K562 (cell line): Measurements from ENCODE around the gene TMEM203. TPM values are rescaled to one million over a fixed set of nuclear protein-coding genes. Genes with fewer than 3 reads are reported as not detected.

Experiments
- ATAC-seq: fragments of 200-7000 bp; cut with Tn5 transposase; 3 replicates; pipeline ENCODE4 v1.9.1; 2020; ENCODE audit warnings: moderate library complexity
- BruUV-seq: library from RNA; stranded (reverse); fragments of 400-500 nt; replicated peaks from 2 replicates; lab custom pipeline; 2021; lab: Mats Ljungman, UMichigan
- CTCF ChIA-PET: fragments of 300-600 bp; formaldehyde crosslinking; extraction: SDS; loops from one replicate; lab custom pipeline; 2021; ENCODE audit warnings: low intra/inter-chr PET ratio; lab: Yijun Ruan, JAX
- POLR2A ChIA-PET: fragments of 300-600, 350-650 bp; sonication (Branson Sonifier 250); formaldehyde crosslinking; extraction: SDS; loops from one replicate; lab custom pipeline; 2021; ENCODE audit warnings: antibody characterized with exemption, inconsistent platforms; lab: Yijun Ruan, JAX
- DNase-seq, 4 experiments: peaks; one replicate each; pipeline versions ENCODE4 v3.0.0 to v3.0.0-alpha.2; 2011 to 2018; ENCODE audit warnings: low spot score in 3 of 4, mixed read lengths in 3 of 4; ENCODE audit errors: extremely low read depth in 1 of 4
- FAIRE-seq: peaks from 2 replicates; lab custom pipeline; 2011; peaks lifted over from hg19 to GRCh38; lab: Jason Lieb, UNC
- H2AFZ ChIP-seq: 2 replicates; pipeline ENCODE4 v1.6.0; 2011; ENCODE audit warnings: low read depth, low read length, control low read depth, inconsistent platforms
- H3K27ac ChIP-seq: fragments of 200-600 bp; 3 replicates; pipeline ENCODE4 v1.8.0; 2011; ENCODE audit warnings: low read depth, mild to moderate bottlenecking, control low read depth, inconsistent platforms, low read length, moderate library complexity, mixed read lengths; ENCODE audit errors: extremely low read depth
- H3K27me3 ChIP-seq, 2 experiments: fragments of 300-600 bp in 1 of 2; 2 replicates in 1 of 2; 3 replicates in 1 of 2; pipeline versions ENCODE4 v1.6.0 to v1.8.0; 2011; ENCODE audit warnings: inconsistent platforms in 2 of 2, low read length in 2 of 2, mild to moderate bottlenecking in 1 of 2, mixed read lengths in 1 of 2, moderate library complexity in 1 of 2; ENCODE audit not compliant: control insufficient read depth in 2 of 2, insufficient read depth in 2 of 2
- H3K36me3 ChIP-seq: fragments of 300-600 bp; 3 replicates; pipeline ENCODE4 v1.8.0; 2011; ENCODE audit warnings: mild to moderate bottlenecking, low read length, inconsistent platforms; ENCODE audit not compliant: control insufficient read depth, insufficient read depth
- H3K4me1 ChIP-seq, 2 experiments: fragments of 200-600 bp in 1 of 2; replicated peaks in 1 of 2; 2 replicates in 1 of 2; 3 replicates in 1 of 2; pipeline versions ENCODE4 v1.5.1 to v1.8.0; 2011; ENCODE audit warnings: inconsistent platforms in 2 of 2, low read length in 2 of 2, mild to moderate bottlenecking in 1 of 2, mixed read lengths in 1 of 2, moderate library complexity in 1 of 2; ENCODE audit not compliant: control insufficient read depth in 2 of 2, insufficient read depth in 2 of 2
- H3K4me2 ChIP-seq: 2 replicates; pipeline ENCODE4 v1.6.1; 2011; ENCODE audit warnings: low read length, control low read depth, inconsistent platforms, mixed read lengths; ENCODE audit not compliant: insufficient read depth
- H3K4me3 ChIP-seq: fragments of 200-600 bp; sonication (generic), shearing (Covaris generic); 2 replicates; pipeline ENCODE4 v1.5.1; 2016; ENCODE audit warnings: control low read depth, inconsistent platforms
- H3K79me2 ChIP-seq: fragments of 200-600 bp; 3 replicates; pipeline ENCODE4 v1.8.0; 2011; ENCODE audit warnings: low read length, inconsistent platforms; ENCODE audit not compliant: control insufficient read depth, insufficient read depth
- H3K9ac ChIP-seq, 2 experiments: 2 replicates each; pipeline versions ENCODE4 v1.6.0 to v1.6.1; 2011; ENCODE audit warnings: low read depth in 2 of 2, low read length in 2 of 2, control low read depth in 1 of 2, inconsistent platforms in 1 of 2, mild to moderate bottlenecking in 1 of 2, mixed read lengths in 1 of 2; ENCODE audit not compliant: insufficient read depth in 1 of 2
- H3K9me1 ChIP-seq: one replicate; pipeline ENCODE4 v1.6.0; 2011; ENCODE audit warnings: inconsistent platforms, mild to moderate bottlenecking, low read length, moderate library complexity; ENCODE audit not compliant: control insufficient read depth, insufficient read depth
- H3K9me3 ChIP-seq: replicated peaks from 2 replicates; pipeline ENCODE4 v1.5.1; 2011; ENCODE audit warnings: low read depth, low read length, inconsistent platforms; ENCODE audit not compliant: control insufficient read depth, insufficient read depth
- H4K20me1 ChIP-seq: replicated peaks from 2 replicates; pipeline ENCODE4 v1.6.1; 2011; ENCODE audit warnings: low read length, inconsistent platforms, mixed read lengths; ENCODE audit not compliant: control insufficient read depth, insufficient read depth
- HDAC3 ChIP-seq: fragments of 450-650 bp; IDR thresholded peaks from 2 replicates; pipeline ENCODE4 v1.6.1; 2018; ENCODE audit warnings: borderline replicate concordance, mild to moderate bottlenecking, moderate library complexity; ENCODE audit not compliant: partially characterized antibody
- OTX1 ChIP-seq: fragments of 450-650 bp; formaldehyde crosslinking; IDR thresholded peaks from 2 replicates; pipeline ENCODE4 v1.4.0; 2022; ENCODE audit warnings: mild to moderate bottlenecking
- RBM14 ChIP-seq: fragments of 200-400 bp; formaldehyde crosslinking; IDR thresholded peaks from 2 replicates; pipeline ENCODE4 v1.6.1; 2018; ENCODE audit warnings: low read depth, mild to moderate bottlenecking, low read length, moderate library complexity, borderline replicate concordance; ENCODE audit not compliant: insufficient read depth
- RCOR1 ChIP-seq, 2 experiments: IDR thresholded peaks; 2 replicates each; pipeline ENCODE4 v1.6.1; 2012; ENCODE audit warnings: low read depth in 2 of 2, low read length in 2 of 2, borderline replicate concordance in 1 of 2, improper control_type of control experiment in 1 of 2
- UBTF ChIP-seq, 2 experiments: IDR thresholded peaks; 2 replicates each; pipeline ENCODE4 v1.6.1; 2012; ENCODE audit warnings: improper control_type of control experiment in 2 of 2, low read depth in 2 of 2, low read length in 2 of 2, borderline replicate concordance in 1 of 2
- WGBS: fragments of 100-300 bp; shearing (Covaris generic); methylation state at CpG from one replicate; pipeline ENCODE4 v1.1.6; 2016; ENCODE audit warnings: low coverage, mixed read lengths; ENCODE audit not compliant: insufficient coverage; ENCODE audit errors: missing lambda C conversion rate; 5-methylcytosine and 5-hydroxymethylcytosine counted together
- in situ Hi-C: fragments of 300-500 bp; cut with MboI; formaldehyde crosslinking; loops from 4 replicates; pipeline ENCODE4 v1.15.0; 2018; ENCODE audit warnings: inconsistent platforms, mixed read lengths
- intact Hi-C: fragments of 100-400 bp; cut with micrococcal nuclease; formaldehyde crosslinking; loops from 2 replicates; pipeline ENCODE4 v1.14.2; 2022
- polyA plus RNA-seq, 8 experiments: library from polyadenylated mRNA; depleted of rRNA in 4 of 8; stranded (reverse) in 5 of 8; unstranded in 3 of 8; fragments of >200 nt; fragmentation: Nextera tagmentation in 2 of 8; fragmentation: Illumina TruSeq in 1 of 8; extraction: Ambion mirVana in 2 of 8; extraction: Trizol in 1 of 8; gene quantifications; 2 replicates each; pipeline versions ENCODE4 v1.2.1 to v1.2.3, GENCODE V29; 2011 to 2014; ENCODE audit warnings: inconsistent platforms in 1 of 8, missing spikeins in 1 of 8
- total RNA-seq, 7 experiments: library from RNA; depleted of rRNA in 6 of 7; stranded (reverse); fragments of >200 nt in 6 of 7; fragmentation: Illumina TruSeq in 2 of 7; extraction: Trizol in 2 of 7; gene quantifications; 2 replicates each; pipeline versions ENCODE4 v1.2.1 to v1.2.3, GENCODE V29; 2011 to 2021; ENCODE audit warnings: low replicate concordance in 1 of 7
- TF ChIP-seq, protein P1 (sequence below), 2 experiments: fragments of 450-650 bp; formaldehyde crosslinking in 1 of 2; IDR thresholded peaks; 2 replicates each; pipeline versions ENCODE4 v1.4.0 to v1.6.1; 2014 to 2020; ENCODE audit warnings: mild to moderate bottlenecking in 2 of 2, borderline replicate concordance in 1 of 2, low read depth in 1 of 2
- TF ChIP-seq, protein P2 (sequence below): fragments of 250-450 bp; sonication (Bioruptor Pico); IDR thresholded peaks from 2 replicates; pipeline ENCODE4 v1.8.0; 2021; ENCODE audit warnings: moderate library complexity, mild to moderate bottlenecking, inconsistent platforms

Gene TMEM203
- total and polyA plus RNA-seq, 9 of the 15 experiments (the other 6 are each of a cell fraction or from before 2014, with no cell fraction given), result 8.8 to 59.5 (median 37.6) TPM

- H2AFZ ChIP-seq, result peak within 1 kb of the TSS; percentile 68; the same call in 1 of the 2 replicates
- H3K79me2 ChIP-seq, result no peaks in the 10 kb centered on the region
- H3K4me2 ChIP-seq, result peak within 1 kb of the TSS; percentile 50; the same call in 1 of the 2 replicates
- no peaks in the 10 kb centered on the region for H4K20me1 ChIP-seq
- FAIRE-seq (peak; percentile 98), ATAC-seq (peak; percentile 78), DNase-seq (peak; percentile 71 to 91 (median 76))
- no peaks in the 10 kb centered on the region for H3K27me3 ChIP-seq
- H3K9me3 ChIP-seq, result no peaks in the 10 kb centered on the region
- in situ Hi-C loops (loop anchor here (5.0 to 25.0 kb wide), 3 partner anchors 40 to 440 kb away; partner anchors contain the start of genes ANAPC2, CCDC183, SSNA1 and TMEM141), intact Hi-C loops (loop anchor here (1.0 to 2.0 kb wide), 3 partner anchors 39 to 176 kb away; partner anchors contain the start of genes ANAPC2 and SSNA1)
- H3K36me3 ChIP-seq, result no peaks in the 10 kb centered on the region
- H3K4me1 ChIP-seq, result peaks cover 21 to 97% of the 10 kb centered on the region in 2 experiments
- no TSS peak for BruUV-seq
- H3K27ac ChIP-seq, result no peak within 1 kb of the TSS
- POLR2A ChIA-PET, result interaction anchor here (0.7 to 1.9 kb wide), 5 partner anchors 13 to 140 kb away, joined by 3 to 6 read pairs (median 3); partner anchors contain the start of genes ANAPC2, MAN1B1 and SSNA1
- 26% methylated on average over 22 of the region's 25 CpGs for WGBS
- H3K9ac ChIP-seq, result peak within 1 kb of the TSS in 1 of 2 experiments; percentile 81; a peak in 2 of 4 replicates
- H3K9me1 ChIP-seq, result no peaks in the 10 kb centered on the region
- H3K4me3 ChIP-seq, result no peak within 1 kb of the TSS
- CTCF ChIA-PET, result interaction anchor here (0.8 to 2.6 kb wide), 5 partner anchors 39 to 182 kb away, joined by 3 to 19 read pairs (median 5); partner anchors contain the start of genes ANAPC2, MAN1B1, NPDC1 and SSNA1
- TF ChIP-seq RBM14 (no peak), HDAC3 (no peak), OTX1 (CRISPR knock-in tag) (peak; percentile 67; the same call in 1 of the 2 replicates), UBTF (IDR thresholded peaks at IDR 0.05; ENCODE audit: borderline replicate concordance in 1 of 2, low read depth in 2 of 2, low read length in 2 of 2) (0 out of 4 replicates have a peak, but pooled peaks of 1 of the 2 experiments have one; percentile 25), RCOR1 (IDR thresholded peaks at IDR 0.05; ENCODE audit: borderline replicate concordance in 1 of 2, low read depth in 2 of 2, low read length in 2 of 2) (0 out of 4 replicates have a peak, but pooled peaks of 1 of the 2 experiments have one; percentile 28)
- TF ChIP-seq, protein P1, sequence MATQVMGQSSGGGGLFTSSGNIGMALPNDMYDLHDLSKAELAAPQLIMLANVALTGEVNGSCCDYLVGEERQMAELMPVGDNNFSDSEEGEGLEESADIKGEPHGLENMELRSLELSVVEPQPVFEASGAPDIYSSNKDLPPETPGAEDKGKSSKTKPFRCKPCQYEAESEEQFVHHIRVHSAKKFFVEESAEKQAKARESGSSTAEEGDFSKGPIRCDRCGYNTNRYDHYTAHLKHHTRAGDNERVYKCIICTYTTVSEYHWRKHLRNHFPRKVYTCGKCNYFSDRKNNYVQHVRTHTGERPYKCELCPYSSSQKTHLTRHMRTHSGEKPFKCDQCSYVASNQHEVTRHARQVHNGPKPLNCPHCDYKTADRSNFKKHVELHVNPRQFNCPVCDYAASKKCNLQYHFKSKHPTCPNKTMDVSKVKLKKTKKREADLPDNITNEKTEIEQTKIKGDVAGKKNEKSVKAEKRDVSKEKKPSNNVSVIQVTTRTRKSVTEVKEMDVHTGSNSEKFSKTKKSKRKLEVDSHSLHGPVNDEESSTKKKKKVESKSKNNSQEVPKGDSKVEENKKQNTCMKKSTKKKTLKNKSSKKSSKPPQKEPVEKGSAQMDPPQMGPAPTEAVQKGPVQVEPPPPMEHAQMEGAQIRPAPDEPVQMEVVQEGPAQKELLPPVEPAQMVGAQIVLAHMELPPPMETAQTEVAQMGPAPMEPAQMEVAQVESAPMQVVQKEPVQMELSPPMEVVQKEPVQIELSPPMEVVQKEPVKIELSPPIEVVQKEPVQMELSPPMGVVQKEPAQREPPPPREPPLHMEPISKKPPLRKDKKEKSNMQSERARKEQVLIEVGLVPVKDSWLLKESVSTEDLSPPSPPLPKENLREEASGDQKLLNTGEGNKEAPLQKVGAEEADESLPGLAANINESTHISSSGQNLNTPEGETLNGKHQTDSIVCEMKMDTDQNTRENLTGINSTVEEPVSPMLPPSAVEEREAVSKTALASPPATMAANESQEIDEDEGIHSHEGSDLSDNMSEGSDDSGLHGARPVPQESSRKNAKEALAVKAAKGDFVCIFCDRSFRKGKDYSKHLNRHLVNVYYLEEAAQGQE (IDR thresholded peaks at IDR 0.05; ENCODE audit: borderline replicate concordance), result peak; percentile 95
- TF ChIP-seq, protein P1 (CRISPR knock-in tag; IDR thresholded peaks at IDR 0.05; ENCODE audit: low read depth), result no peak
- TF ChIP-seq, protein P2, sequence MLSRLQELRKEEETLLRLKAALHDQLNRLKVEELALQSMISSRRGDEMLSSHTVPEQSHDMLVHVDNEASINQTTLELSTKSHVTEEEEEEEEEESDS (CRISPR knock-in tag), result no peak
Observed at GRCh38 chr9:137227054-137227852, 21.8 kb upstream of the TMEM203 start, which contains the start of gene RNF224. TSS of gene RNF224 (plus strand) at chr9:137227502. CDS start at chr9:137228336, 834 bp downstream.
